Iris pigment epithelial cell (primary cell): ENCODE measurements around the gene FHIT.
"Not testable (repeated sequence)": the region's sequence is repeated elsewhere in the genome, so short reads cannot be mapped to it uniquely, and the experiment has no call there.

ENCODE experiments used
- DNase-seq: peaks from one replicate; pipeline ENCODE4 v3.0.0-alpha.2; 2011; ENCODE audit warnings: low read depth

Gene FHIT

DNA sequence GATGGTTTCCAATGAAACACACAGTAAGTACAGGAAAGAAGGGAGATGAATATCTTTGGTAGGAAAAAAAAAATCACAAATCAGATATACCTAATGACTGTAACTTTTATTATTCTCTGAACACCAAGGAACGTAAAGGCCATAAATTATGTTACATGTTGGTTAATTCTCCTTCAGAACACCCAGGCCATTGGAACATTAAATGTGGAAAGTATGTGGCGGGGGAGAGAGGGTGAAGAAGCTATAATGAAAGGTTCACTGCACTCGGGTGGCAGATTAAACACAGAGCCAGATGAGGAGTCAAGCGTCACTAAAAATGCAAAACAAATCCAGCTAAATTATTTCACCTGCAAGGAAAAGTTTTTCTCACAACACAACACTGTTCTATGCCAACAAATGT is 193.8 kb downstream of the FHIT start:
- DNase-seq, result no peak

DNA sequence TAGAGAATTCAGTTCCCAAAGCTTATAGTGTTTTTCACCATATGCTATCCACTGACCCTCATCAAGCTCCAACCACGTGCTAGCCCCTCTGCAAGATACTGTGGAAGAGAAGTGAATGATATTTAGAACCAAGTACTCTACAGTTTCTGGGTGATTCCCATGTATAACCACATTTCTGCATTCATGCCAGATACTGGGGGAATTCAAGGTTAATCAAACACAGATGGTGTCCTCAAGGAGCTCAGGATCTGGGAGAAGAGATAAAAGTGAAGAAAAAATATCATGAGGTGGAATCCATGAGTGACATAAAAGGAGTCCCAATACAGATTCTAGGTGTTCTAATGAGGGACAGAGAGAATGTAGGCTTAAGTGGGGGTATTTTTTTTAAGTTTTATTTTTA is 195.8 kb downstream of the FHIT start:
- DNase-seq, result no peak

DNA sequence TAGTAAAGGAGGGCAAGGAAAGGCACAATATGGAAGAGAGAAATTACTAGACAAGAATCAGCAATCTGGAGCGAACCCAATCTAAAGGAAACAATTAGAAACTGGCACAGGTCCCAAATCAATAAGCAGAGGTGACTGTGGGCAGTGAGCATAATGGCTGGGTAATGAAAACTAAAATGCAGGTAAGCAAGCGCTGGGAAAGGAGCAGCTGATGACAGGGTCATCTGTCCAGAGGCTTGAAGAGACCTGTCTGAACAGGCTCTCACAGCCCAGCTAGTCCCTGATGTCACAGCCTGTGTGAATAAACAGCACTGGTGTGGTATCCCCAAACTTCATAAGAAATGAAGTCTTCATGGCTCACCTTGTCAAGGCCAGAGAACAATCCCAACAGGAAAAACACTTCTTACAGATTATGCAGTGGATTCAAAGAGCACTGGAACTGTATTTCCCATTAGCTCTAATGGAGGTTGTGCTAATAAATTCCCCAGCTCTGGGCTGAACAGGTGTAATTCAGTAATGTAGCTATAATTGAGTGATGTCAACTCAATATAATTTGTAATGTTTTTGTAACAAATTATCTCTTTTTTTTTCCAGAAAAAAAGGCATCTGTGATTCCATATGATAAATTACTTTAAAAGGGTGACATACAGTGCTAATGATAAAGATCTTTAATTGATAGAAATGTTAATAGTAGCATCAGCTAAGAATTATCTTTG is 197.3 kb downstream of the FHIT start:
- no peak for DNase-seq

DNA sequence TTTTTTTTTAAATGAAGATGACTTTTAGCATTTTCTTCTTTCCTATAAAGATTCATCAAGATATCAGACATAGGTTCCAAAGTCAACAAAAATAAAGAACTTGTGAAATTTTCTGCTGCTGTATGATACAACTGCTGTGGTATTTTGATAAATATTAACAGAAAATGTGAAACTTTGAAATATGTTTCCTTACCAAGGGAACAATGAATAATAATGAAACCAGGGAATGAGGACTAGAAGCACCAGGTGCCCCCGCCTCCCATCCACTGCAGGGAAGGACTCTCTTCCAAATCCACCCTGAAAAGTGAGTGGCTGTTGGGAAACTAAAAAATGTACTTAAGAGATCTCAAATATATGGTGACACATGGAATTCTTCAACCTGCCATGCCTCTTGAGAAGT is 198.4 kb downstream of the FHIT start:
- DNase-seq, result no peak

- no peak for DNase-seq
Measured at GRCh38 chr3:61051666-61052065, 199.6 kb downstream of the FHIT start.

GRCh38 chr3:61045169-61045568 is 206.1 kb downstream of the FHIT start:
- DNase-seq, result not testable (repeated sequence)

- DNase-seq, result no peak
Measured at GRCh38 chr3:61043156-61043555, 208.1 kb downstream of the FHIT start.

DNA sequence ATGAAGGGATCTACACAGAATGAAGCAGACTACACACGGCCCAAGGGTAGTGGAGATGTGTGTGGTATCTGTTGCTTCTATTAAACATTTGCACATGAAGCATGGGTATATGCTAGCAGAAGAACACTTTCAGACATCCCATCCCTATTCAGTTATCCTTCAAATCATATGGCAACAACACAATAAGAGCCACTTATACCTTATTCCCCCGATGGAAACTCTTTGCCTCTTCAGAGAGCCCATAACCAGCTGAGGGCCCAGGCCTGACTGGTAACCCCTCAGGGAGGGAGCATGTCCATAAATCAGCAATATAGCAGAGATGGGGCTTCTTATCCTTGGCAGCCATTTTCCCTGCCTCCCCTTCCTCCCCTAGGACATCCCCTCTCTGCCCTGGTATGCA is 210.6 kb downstream of the FHIT start:
- no peak for DNase-seq

DNA sequence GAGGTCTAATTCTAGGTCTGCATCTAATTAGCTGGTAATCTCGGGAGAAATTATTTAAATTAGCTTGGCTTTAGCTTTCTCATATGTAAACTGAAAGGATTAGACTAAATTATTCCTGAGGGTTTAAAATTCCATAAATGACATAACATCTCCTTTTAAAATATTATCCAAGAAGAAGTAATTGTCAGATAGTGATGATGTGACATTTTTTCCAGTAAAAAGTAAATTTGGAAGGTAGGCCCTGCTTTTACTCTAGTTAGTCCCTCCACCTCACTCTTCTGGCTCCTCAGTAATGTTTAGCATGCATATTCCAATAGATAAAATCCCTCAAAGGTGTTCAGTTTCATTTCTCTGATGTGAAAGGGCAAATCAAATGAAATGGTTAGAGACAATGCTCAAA is 215.7 kb downstream of the FHIT start:
- DNase-seq, result no peak

DNA sequence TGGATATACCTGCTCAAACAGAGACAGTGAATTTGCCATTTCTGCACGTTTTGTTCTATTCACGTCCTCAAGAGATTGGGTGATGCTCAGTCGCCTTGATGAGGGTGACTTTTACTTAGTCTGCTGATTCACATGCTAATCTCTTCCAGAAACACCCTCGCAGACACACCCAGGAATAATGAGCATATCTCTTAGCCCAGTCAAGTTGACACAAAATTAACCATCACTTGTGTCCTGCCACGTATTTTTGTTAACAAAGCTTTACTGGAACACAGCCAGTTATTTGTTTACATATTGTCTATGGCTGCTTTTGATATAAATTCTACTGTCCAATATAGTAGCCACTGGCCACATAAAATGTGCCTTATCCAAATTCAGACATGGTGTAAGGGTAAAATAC is 218.3 kb downstream of the FHIT start:
- no peak for DNase-seq

GRCh38 chr3:61031503-61031902 is 219.7 kb downstream of the FHIT start:
- DNase-seq, result no peak

DNA sequence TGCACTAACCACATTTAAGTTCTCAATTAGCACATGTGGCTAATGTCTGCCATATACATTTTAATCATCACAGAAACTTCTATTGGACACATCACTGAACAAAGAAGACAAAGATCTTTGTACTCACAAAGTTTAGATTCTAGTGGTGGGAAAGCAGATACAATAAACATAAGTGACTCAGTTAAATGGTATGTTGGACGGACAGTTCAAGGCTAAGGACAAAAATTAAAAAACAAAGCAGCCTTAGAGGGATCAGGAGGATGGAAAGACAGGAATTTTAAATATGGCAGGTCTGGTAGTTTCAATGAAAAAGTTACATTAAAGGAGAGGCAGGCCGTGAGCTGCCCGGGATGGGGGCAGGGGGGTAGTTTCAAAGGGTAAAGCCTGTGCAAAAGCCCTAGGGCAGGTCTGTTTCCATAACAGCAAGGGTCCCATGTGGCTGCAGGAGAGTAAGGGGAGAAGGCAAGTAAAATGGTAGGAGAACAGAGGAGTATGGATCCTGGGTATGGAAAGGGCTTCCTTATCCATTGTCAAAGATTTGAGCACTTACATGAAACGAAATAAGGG is 220.7 kb downstream of the FHIT start:
- peak; percentile 30 for DNase-seq

GRCh38 chr3:61029194-61029593 is 222.1 kb downstream of the FHIT start:
- DNase-seq, result no peak

- DNase-seq, result no peak
Measured at GRCh38 chr3:61018807-61019206, 232.4 kb downstream of the FHIT start.

DNA sequence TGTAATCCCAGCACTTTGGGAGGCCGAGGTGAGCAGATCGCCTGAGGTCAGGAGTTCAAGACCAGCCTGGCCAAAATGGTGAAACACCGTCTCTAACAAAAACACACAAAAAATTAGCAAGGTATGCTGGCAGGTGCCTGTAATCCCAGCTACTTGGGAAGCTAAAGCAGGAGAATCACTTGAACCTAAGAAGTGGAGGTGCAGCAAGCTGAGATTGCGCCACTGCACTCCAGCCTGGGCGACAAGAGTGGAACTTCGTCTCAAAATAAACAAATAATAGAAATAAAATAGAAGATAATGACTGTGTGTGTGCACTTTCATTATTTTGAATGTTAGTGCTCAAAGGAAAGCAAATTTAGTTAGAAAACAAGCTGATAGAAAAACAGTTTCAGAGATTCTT is 234.2 kb downstream of the FHIT start:
- not testable (repeated sequence) for DNase-seq

DNA sequence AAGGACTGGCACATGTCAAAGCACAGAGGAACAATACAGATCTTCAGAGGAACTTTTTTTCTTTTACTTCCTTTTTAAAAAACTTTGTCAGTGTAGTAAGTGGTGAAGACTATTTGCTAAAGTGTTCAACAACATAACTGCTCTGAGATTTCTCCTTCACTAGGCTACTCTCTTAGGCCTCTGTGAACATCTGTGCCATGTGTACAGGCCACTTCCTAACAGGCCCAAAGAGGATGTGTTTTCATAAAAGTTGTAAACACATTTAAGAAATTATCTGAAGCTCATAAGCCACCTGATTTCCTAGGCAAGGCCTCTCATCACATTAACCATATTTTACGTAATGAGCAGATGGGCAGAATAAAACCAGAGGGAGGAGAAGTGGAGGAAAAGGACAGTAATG is 235.4 kb downstream of the FHIT start:
- no peak for DNase-seq

- DNase-seq, result no peak
Measured at GRCh38 chr3:61015408-61015807, 235.8 kb downstream of the FHIT start.

- DNase-seq, result no peak
Measured at GRCh38 chr3:61008998-61009380, 242.3 kb downstream of the FHIT start.

GRCh38 chr3:61008153-61008997 is 242.9 kb downstream of the FHIT start:
- no peak for DNase-seq

GRCh38 chr3:61005591-61005990 is 245.7 kb downstream of the FHIT start:
- no peak for DNase-seq

GRCh38 chr3:60998858-60999257 is 252.4 kb downstream of the FHIT start:
- DNase-seq, result no peak

GRCh38 chr3:60992395-60992794 is 258.9 kb downstream of the FHIT start:
- no peak for DNase-seq

GRCh38 chr3:60990442-60990730 is 260.9 kb downstream of the FHIT start:
- DNase-seq, result no peak
